Retinal pigment epithelial cell (primary cell): ENCODE measurements around the gene MAB21L1.

ENCODE experiments used
- DNase-seq: peaks from one replicate; pipeline ENCODE4 v3.0.0-alpha.2; 2010; ENCODE audit warnings: low read depth
- H3K4me3 ChIP-seq: 2 replicates; pipeline ENCODE4 v1.5.1; 2011; ENCODE audit warnings: mild to moderate bottlenecking, low read length, control low read depth, moderate library complexity
- TF ChIP-seq, protein P1 (sequence below): conservative IDR thresholded peaks from 2 replicates; pipeline ENCODE4 v1.5.1; 2011; ENCODE audit warnings: low read depth, low read length, control low read depth, inconsistent platforms

Gene MAB21L1

DNA sequence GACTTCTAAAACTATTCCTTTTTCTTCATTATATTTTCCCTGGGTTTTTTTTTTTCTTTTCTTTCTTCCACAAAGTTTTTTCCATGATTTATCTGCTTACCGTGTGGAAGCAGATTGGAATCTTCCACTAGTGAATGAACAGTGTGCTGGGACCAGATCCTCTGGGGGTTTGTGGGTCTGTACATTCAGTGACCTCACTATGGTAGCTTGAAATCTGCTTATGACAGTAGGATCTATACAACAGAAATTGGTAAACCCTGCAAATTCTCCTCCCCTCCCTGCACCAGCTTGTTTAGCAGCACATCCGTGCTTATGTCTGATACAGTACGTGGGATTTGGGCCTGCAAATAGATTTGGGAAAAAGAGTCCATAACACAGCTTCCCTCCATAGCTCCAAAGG lies 26.0 kb upstream of the MAB21L1 start:
- H3K4me3 ChIP-seq = no peak overlapping the region
- no peak for DNase-seq
- TF ChIP-seq, protein P1, sequence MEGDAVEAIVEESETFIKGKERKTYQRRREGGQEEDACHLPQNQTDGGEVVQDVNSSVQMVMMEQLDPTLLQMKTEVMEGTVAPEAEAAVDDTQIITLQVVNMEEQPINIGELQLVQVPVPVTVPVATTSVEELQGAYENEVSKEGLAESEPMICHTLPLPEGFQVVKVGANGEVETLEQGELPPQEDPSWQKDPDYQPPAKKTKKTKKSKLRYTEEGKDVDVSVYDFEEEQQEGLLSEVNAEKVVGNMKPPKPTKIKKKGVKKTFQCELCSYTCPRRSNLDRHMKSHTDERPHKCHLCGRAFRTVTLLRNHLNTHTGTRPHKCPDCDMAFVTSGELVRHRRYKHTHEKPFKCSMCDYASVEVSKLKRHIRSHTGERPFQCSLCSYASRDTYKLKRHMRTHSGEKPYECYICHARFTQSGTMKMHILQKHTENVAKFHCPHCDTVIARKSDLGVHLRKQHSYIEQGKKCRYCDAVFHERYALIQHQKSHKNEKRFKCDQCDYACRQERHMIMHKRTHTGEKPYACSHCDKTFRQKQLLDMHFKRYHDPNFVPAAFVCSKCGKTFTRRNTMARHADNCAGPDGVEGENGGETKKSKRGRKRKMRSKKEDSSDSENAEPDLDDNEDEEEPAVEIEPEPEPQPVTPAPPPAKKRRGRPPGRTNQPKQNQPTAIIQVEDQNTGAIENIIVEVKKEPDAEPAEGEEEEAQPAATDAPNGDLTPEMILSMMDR = no peak

DNA sequence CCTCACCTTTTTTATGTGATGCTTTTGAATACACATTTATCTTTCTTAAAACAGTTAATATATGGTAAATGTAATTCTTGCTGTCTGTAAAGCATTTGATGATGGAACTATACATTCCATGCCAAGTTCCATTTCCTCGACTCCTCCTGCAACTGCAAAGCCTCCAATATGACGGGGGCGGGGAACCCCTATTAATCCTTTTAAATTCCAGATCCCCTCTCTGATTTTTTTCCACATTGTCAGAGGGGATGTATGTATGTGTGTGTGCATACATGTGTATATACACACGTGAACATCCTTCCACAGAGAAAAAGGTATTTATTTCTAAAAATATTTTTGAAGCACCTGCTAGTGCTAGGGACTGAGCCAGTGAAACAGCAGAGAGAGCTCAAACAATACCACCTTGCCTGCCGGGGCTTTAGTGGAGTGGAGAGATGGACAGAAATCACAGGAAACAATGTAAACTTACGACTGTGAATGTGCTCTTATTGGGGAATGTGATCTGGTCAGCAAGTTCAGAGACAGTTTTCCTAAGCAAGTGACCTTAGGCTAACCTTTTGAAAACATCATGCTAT lies 25.3 kb upstream of the MAB21L1 start:
- no peak overlapping the region for H3K4me3 ChIP-seq
- no peak for DNase-seq
- TF ChIP-seq, protein P1 = no peak

DNA sequence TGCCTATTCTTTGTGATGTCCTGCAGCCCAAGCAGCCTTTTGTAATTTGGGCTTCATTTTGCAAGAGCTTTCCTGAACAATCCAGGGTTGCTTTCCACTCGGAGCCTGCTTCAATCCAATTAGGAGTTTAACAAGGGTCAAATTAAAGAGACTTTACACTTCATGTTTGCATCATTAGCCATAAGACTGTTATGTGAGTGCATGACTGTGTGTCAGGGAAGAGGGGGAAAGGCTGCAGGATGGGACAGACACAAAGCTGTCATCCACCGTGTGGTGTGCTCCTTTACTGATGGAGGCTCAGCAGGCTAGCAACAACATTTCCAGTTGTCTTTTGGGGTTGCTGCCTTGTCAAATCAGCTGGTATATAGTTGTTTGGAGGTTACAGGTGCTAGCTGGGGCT lies 23.7 kb upstream of the MAB21L1 start:
- TF ChIP-seq, protein P1 = no peak
- H3K4me3 ChIP-seq = no peak overlapping the region
- no peak for DNase-seq

DNA sequence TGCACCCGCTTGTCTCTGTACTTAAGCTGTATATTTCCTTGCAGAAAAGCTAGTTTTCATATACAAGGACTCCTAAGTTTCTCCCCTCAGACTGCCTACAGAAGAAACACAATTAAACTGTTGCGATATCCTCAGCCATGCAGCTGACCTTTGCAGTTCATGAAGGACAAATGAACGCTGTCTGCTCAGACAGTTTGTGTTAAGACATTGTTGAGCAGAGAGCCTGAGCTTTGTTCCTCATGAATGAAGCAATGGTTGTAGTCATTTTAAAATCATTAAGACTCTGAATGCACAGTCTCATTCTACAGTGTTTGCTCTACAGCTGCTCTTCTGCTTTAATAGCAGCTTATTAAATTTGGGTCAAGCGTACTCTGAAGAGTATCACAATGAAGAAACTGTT lies 23.2 kb upstream of the MAB21L1 start:
- no peak for DNase-seq
- no peak overlapping the region for H3K4me3 ChIP-seq
- TF ChIP-seq, protein P1 = no peak

DNA sequence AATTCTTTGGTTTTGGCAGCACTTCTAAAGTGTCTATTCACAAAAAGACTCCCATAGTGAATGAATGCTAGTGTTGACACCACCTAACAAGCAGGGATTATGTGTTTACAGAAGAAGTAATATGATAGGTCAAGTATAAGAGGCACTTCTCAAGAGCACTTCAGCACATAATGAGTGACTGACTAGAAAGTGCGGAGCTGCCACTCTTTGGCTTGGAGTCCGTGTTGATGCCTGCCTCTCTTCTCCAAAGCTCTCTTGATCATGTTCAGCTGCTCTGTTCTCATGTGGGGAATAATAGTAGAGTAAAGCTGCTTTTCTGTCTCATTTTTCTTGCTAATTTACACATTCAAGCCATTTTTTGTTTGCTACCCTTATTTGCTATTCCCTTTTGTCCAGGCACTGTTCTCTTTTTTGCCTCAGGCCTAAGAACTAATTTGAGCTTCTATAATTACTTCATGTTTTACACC lies 22.7 kb upstream of the MAB21L1 start:
- DNase-seq = no peak
- TF ChIP-seq, protein P1 = no peak
- no peak overlapping the region for H3K4me3 ChIP-seq

DNA sequence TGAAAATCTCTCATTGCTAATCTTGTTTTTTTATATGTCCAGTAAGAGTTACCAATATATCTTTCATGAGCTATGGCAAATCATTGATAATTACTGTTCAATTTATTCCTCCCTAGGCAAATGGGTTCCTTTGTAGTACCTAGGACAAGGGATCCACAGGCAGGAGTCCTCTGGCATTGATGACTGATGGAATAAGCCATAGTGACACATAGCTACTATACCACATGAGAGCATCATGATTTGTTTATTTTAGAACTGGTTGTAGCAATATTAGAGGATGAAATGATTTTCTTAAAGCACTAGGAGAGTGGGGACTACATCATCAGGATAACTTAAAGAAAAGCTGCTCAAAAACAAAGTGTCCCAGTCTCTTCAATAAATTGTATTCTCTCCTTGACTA lies 21.7 kb upstream of the MAB21L1 start:
- no peak overlapping the region for H3K4me3 ChIP-seq
- DNase-seq = no peak
- TF ChIP-seq, protein P1 = no peak

DNA sequence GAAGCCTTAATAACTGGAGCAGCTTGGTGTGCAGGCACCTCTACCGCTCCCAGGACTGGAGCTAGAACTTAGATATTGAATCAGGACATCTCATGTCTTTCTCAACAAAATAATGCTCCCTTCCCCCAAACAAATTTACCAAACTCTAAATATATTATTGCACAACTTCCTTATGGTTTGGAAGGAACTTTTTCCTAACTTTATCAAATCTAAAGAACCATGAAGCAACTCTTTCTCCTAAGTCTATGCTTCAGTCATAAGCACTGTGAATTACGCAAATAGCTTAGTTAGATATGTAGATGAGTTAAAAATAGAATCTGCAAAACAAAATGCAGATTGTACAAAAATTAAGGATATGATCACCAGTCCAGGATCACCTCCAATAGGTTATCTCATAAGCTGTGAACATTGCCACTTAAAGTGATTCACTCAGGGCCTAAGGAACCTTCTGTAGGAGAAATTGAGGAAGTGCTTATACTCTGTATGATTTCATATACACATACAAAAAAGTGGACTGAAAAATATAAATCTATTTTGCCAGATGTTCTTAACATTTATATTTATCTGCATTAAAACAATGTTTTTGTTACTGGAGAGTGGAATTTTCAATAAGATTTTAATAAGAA lies 20.4 kb upstream of the MAB21L1 start:
- DNase-seq = no peak
- TF ChIP-seq, protein P1 = no peak

More for the DNA sequence above, 20.4 kb upstream of the MAB21L1 start:
- no peak overlapping the region for H3K4me3 ChIP-seq
